B cell (primary cell): ENCODE measurements around the gene TMED5.

Source experiments
- CTCF ChIP-seq: fragments of 200-600 bp; IDR thresholded peaks from one replicate; pipeline ENCODE4 v1.8.0; 2022; ENCODE audit warnings: antibody characterized with exemption, mild to moderate bottlenecking
- EZH2 ChIP-seq: IDR thresholded peaks from 2 replicates; pipeline ENCODE4 v1.6.1; 2012; ENCODE audit warnings: borderline replicate concordance, low read depth, mild to moderate bottlenecking, moderate library complexity, low read length; ENCODE audit not compliant: insufficient read depth, poor library complexity, severe bottlenecking

- no peak for TF ChIP-seq EZH2
- TF ChIP-seq CTCF: no peak
These were observed 59.6 kb downstream of the TMED5 start for GRCh38 chr1:93120614-93121013.
